Right forelimb (tissue), 1 donor: Measurements from ENCODE around the gene NSFL1C.

Experiments
- DNase-seq: peaks from one replicate; pipeline ENCODE4 v3.0.0-alpha.2; 2018

Gene NSFL1C

DNA sequence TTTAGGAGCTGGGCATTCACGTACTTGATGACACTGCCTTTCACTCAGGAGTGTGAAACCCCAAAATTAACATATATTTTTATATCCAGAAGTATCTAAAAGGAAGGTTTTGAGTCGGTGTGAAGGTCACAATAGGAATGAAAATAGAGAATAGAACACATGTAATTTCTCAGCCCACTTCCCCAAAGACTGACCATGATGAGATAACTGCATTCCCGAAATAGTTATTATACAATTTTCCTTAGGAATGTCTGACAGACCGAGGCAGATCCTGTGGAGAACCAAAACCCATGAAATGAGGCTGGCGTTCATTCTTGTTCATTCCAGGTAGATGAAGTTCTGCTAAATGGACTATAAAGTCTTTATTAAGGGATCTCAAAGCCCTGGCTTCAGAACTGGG lies 10.3 kb downstream of the NSFL1C start:
- no peak for DNase-seq

DNA sequence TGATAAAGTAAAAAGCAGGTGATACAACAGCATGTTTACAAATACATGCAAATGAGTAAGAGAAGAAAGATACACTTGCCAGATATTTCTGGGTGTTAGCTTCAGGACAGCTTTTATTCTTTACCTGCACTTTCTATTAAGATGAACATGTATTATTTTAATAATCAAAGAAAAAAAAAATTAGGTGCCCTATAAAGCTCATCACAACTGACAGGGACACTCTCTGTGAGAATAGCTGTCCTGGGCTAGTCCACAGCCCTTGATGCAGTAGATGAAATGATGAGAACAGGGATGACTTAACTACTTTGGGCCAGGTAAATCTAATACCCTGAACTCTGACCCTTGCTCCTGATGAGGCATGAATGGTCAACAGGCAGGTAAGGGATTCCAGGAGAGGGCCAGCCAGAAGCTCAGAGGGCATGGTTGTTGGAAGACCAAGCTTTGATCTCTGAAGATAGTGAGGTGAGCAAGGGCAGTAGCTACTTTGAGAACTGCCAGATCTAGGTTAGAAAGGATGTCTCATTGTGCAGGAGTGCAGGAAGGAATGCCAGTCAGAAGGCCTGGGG lies 15.6 kb downstream of the NSFL1C start:
- peak; percentile 7 for DNase-seq

DNA sequence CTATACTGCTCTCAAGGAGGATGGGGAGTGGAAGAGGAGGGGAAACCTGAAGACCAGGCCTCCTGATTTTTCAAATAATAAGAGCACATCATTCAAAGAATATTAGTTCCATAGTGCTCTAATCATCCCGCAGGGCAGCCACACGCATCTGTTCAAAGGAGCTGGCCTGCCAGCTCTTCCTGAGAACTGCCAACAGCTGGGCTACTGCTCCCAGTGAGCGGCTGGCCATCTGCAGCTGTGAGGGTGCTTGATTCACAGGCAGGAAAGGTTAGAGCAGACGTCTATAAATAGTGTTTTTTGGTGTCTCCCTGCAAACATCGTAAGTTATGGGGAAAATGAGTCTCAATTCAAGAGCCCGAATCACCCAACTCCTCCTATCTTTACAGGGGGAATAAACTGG lies 17.3 kb downstream of the NSFL1C start:
- no peak for DNase-seq

DNA sequence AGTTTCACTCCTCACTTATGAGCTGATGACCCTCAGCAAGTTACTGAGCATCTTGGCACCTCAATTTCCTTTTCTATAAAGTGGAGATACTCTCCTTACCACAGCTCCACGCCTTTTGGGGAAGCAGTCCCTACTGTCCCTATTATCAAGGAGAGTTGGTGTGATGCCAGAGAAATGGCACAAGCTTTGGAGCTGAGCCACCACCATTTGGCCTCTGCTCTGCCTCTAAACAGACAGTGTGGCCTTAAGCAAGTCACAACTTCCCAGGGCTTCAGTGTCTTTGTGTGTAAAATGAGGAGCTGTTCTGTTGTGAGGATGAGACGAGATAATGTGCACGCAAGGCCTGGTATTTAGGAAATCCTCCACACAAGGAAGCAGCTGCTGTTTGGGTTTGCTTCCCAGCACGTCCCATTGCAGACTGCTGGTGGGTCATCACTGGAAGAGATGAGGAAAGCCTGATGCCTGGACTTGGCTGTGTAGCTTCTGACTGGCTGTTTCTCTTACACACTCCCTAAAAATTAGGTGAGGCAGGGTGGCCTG lies 18.5 kb downstream of the NSFL1C start:
- DNase-seq, result no peak

DNA sequence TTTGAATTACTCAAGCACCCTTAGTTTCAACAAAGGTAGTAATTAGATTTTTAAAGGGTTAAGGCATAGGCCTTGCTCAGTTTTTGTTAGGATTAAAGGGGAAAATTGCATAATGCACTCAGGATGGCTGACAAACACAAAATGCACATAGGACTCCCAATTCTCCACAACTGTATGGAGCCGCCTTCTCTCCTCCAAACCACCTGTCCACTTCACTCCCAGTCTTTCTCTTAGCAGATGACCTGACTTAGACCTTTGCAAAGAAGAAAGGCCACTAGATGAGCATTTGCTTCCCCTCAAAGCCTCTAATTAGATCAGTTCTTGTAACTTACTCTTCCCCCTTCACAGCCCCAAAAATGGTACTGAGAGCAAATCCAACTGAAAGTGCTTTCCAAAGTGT lies 20.1 kb downstream of the NSFL1C start:
- no peak for DNase-seq

DNA sequence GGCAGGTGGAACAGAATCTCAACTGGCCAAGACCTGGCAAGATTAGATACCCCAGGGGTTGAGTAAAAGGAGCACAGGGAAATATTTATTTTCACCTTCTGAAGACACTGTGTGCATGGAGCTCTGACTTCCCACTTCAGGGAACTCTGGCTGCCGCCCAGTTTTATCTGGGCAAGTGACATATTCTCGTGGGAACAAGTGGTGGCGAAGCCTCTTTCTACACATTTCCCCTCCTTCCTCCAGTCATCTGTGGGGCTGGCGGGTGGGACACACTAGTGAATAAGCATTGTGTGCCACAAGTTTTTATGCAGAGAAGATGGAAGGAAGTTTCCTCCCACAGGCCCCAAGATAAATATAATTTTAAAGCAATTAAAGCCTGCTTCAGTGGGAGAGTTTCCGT lies 23.6 kb downstream of the NSFL1C start:
- no peak for DNase-seq

DNA sequence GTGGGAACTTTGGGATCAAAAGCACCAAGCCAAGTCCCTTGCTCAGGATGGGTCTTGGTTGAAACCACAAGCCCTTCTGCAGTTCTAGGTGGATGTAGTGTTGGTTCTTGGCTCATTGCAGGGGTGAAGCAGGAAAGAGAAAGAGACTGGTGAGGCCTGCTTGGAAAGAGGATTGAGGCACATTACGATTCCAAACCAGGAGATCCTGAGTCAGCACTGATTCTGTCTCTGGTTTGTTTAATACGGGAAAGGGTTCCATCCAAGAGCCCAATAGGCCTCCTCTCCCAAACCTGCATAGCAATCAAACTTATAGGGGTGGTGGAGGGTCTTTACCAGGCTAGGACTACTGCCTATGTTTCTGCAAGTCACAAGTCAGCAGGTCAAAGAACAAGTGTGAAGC lies 24.3 kb downstream of the NSFL1C start:
- no peak for DNase-seq

DNA sequence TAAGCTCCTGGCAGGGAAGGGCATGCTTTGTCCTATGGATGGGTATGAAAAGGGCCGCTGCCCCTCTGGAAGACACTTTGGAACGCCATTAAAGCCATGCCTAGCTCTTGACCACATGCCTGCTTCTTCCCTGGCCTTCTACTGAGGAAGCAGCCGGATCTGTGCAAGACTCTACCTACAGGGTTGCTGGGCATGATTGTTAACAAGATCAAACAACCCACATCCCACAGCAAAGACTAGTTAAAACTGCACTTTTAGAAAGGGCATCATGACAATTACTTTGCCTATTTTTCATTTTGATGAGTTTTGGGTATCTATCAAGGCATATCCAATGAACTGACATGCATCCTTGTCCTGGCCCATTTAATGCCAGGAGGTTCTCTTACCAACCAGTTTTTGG lies 25.5 kb downstream of the NSFL1C start:
- no peak for DNase-seq

DNA sequence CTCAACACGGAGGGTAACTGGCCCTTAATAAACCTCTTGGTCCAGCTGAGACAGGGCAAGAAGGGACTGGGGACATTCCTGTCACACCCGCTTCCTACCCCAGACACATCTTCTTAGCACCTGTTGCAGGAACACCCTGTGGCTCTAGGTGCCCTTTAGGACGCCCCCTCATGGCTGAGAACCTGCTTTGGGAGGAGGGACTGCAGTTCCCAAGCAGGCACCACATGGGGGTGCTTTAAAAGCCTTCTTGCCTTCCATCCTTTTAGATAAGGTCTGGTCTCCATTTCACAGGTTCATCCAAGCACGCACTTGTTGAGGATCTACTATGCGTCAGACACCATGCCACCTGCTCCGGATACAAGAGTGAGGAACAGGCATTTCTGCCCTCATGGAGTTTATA lies 26.6 kb downstream of the NSFL1C start:
- DNase-seq, result no peak

DNA sequence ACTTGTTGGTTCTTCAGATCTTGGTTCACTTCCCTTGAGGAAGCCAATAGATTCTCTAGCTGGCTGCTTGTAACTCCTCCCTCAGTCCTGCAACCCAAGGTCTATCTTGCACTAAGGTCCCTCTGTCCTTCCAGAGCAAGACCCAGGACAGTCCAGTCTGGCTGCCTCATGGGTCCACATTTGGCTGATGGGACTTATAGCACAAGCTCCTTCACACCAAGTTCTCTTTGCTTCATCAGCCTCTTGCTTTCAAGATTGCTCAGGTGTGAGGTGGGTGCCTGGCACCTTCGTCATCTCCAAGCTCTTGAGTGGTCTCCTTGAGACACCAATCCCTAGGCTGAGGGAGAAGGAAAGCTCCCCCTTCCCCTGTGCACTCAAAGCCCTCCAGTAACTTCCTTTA lies 28.3 kb downstream of the NSFL1C start:
- no peak for DNase-seq

DNA sequence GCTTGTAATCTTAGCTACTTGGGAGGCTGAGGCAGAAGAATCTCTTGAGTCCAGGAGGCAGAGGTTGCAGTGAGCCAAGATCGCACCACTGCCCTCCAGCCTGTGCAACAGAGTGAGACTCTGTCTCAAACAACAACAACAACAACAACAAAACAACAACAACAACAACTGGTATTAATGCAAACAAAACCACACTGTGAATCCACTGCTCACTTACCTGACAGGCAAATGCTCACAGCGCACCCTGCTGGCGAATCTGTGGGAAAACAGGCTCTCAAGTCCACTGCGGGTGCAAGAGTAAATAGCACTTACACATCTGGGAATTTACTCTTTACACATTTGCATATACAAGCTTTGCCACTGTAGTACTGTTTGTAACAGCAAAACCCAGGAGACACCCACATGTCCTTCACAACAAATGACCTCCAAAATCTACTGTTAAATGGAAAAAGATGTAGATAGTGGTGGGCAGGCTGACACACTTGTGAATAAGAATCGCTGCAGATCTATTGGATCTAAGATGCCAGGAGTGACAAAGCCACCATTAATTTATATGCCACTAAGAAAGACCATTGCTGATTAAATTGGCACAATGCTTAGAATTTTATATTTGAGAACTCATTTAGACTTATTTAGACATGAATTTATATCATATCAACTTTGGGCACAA lies 29.3 kb downstream of the NSFL1C start:
- DNase-seq, result no peak

DNA sequence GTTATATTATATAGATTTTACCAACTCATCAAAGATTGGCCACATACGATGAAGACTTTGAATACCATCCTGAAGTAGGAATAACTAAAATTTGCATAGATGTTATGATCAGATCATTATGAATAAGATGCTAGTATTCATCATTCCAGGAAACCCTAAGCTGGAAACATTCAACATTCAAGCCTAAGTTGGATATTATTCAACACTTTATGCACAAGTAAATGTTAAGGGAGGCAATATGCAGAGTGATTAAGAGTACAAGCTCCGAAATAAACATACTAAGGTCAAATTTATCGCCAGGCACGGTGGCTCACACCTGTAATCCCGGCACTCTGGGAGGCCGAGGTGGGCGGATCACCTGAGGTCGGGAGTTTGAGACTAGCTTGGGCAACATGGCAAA lies 30.4 kb downstream of the NSFL1C start:
- DNase-seq, result no peak

DNA sequence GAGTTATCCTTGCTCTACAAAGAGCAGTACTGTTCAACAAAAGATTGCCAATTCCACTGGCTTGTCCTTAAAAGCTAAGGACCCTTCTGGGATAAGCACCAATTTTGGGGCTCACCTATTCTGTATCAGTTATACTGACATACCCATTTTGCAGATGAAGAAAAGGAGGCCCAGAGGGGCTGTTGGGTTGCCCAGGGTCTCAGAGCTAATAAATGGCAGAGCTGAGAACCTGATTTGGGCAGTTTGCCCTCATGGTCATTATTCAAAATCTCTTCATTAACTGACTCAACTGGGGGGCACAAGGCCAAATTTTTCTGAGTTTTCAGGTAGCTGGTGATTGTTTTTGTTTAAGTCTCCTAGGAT lies 31.3 kb downstream of the NSFL1C start:
- DNase-seq, result no peak

DNA sequence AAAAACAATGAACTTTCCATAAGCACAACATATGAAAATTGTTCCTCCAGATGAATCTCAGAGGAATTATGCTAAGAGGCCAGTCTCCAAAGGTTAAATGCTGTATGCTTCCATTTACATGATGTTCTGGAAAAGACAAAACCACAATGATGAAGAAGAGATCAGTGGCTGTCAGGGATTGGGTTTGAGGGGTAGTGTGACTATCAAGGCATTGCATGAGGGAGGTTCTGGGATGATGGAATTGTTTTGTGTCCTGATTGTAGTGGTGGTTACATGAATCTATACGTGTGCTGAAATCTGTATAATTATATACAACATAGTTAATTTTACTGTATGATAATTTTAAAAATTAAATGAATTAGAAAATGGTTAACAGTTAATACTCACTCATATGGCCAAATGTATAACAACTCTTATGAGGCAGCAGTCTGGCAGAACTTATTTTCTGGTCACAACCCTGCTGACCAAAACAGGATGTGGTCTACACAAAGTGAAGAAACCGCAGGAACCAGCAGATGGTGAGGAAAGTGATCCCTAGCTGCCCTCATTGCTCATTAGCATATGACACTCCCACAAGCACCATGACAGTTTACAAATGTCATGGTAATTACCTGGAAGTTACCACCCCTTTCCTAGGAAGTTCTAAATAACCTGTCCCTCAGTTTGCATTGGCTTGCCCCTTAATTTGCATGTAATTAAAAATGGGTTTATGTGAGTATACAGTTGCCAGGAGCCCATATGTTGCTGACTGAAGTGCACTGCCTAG lies 31.9 kb downstream of the NSFL1C start:
- no peak for DNase-seq

DNA sequence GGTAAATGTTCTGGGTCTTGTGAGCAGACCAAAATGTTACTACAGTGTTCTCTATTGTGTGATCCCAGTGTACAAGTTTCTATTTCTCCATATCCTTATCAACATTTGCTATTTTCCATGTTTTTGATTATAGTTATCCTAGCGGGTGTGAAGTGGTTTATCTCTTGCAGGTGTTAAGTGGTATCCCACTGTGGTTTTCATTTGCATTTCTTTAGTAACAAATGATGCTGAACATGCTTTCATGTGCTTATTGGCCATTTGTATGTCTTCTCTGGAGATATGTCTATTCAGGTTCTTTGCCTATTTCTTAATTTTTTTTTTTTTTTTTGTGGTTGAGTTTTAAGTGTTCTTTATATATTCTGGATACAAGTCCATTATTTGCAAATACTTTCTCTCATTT lies 35.5 kb downstream of the NSFL1C start:
- DNase-seq, result no peak

DNA sequence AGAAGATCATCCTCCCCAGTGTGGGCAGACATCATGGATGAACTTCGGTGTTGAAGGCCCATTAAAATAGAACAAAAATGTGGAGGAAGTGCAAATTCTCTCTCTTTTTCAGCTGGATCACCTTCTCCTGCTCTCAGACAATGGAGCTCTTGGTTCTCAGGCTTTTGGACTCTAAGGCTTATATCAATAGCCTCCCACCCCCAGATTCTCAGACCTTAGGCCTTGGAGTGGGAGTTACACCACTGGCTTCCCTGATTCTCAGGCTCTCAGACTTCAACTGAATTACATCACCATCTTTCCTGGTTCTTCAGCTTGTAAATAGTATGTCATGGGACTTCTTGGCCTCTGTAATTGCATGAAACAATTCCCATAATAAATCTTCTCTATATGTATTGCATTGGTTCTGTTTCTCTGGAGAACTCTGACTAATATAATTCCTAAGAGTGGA lies 36.6 kb downstream of the NSFL1C start:
- DNase-seq, result no peak

DNA sequence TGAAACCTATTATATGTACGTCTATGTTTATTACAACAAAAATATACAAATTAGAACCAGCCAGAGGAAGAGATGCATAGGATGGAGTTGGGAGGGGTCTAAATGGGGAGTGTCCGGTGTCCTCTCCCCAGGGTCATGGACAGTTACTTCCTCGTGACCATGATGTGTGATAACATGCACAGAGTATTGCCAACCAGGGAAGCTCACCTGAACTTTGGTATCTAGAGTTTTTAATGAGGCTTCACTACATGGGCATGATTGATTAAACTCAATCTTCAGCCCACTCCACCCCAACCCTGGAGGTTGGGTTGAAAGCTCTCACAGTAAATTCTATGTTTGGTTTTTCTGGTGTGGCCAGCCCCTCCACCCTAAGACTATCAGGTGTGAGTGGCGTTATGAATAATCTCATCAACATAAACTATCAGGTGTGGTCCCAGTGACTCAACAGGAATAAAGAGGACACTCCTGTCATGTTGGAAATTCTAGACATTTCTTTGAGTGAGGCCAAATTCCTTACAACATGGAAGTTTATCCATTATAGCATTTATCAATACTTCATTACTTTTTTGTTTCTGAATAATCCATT lies 37.4 kb downstream of the NSFL1C start:
- DNase-seq, result no peak

DNA sequence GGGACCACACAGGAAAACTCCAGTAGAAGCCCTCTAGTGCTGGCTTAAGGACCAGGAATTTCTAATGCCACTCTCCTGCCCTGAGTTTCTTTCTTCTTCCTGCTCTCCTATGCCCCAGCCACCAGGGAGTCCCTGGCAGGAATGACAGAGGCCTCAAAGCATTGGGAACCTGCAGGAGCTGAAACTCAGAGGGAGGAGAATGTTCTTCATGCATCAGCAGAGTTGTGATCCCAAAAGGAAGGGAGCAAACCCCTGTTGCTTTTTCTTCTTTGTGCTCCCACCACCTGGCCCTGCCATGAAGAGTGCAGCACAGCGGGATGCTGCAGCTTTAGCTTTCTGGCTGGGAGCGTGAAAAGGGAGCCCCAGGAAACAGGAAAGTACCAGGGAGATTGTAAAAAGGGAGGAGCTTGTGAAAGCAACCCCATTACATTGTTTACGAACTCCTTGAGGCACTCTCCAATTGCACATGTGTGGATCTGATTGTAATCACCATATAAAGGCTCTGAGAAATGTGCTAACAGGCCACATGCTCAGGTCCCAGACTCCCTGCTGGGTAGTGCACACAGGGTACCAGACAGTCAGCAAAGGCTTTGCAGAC lies 39.1 kb downstream of the NSFL1C start:
- no peak for DNase-seq

DNA sequence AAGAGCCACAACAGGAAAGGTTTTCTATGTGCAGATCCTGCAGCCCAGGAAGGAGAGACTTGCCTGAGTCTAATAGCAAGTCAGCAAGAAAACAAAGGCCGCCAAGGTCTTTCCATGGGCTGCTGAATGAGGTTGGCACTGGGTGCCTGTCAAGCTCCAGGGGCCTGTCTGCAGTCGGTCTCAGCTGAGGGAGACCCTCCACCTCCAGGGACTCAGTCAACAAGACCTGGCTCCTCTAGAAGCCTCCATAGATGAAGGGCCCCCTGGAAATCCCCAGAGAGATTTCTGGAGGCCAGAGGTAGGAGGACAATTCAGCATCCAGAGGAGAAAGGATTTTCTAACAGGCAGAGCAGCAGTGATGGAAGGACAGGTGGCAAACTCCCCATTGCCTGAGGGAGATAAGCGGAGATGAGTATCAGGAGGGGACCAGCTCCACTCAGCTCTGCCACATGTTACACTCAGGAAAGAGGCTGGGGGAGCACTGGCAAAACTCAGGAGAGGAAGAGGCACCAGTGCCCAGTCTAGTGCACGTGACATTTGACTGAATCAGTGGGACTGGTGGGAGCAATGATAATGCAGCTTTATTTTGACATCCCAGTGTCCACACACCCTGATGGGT lies 40.3 kb downstream of the NSFL1C start:
- no peak for DNase-seq

DNA sequence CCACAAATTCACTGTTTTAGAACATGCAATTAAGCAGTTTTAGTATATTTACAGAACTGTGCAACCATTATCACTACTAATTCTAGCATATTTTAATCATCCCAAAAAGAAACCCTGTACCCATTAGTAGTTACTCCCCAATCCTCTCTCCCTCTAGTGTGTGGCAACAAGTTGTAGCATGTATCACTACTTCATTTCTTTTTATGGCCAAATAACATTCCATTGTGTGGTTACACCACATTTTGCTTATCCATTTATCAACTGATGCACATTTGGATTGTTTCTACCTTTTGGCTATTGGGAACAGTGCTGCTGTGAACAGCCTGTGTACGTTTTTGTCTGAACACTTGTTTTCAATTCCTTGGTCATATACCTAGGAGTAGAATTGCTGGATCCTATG lies 42.3 kb downstream of the NSFL1C start:
- DNase-seq, result no peak

DNA sequence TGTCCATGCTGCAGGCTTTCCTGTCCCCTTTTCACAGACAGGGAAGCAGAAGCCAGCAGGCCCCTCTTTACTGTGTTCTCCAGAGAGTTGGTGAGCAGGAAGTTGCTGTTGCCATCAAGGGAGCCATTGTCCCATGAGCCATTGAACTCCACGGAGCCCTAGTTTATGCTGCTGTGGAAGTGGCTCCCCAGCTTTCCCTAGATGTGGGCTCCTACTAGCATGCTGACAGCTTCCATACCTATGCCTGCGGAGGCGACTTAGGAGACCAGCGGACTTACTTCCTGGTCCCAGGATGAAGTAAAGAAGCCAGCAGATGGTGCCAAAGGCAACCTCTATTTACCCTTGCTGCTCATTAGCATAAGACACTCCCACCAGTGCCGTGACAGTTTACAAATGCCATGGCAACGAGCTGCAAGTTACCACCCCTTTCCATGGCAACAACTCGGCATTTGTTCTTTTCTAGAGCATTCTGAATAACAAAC lies 43.0 kb downstream of the NSFL1C start:
- no peak for DNase-seq

DNA sequence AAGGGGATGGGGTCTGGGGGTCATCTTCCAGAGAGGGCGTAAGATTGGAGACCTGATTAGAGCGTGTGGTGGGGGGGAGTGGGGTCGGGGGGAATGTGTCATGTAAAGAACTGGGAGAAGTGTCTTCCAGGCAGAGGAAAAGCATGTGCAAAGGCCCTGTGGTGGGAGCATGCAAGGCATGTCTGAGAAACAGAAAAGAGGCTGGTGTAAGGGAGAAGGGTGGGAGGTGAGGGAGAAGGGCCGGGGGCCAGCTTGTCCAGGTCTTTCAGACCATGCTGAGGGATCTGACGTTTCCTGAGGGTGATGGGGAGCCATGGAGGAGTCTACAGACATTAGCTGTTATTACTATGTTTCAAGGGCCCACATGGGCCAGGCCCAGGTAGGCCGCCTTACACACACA lies 43.4 kb downstream of the NSFL1C start:
- no peak for DNase-seq

DNA sequence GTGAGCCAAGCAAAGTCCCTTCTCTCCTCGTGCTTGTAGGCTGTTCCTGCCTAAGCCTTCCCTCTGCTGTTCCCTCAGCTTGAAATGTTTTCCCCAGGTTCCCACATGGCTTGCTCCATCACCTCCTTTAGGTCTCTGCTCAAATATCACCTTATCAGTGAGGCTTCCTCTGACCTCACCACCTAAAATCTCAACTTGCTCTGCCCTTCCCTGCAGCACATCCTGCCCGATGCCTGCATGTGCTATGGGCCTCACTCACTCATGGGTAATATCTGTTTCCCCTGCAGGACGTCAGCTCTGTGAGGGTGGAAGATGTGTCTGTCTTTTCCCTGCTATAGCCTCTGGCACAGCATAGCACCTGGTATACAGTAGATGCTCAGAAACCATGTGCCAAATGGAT lies 43.9 kb downstream of the NSFL1C start:
- DNase-seq, result no peak
